ENCODE data around the gene IFNA14.

The IFNA14 gene

DNA sequence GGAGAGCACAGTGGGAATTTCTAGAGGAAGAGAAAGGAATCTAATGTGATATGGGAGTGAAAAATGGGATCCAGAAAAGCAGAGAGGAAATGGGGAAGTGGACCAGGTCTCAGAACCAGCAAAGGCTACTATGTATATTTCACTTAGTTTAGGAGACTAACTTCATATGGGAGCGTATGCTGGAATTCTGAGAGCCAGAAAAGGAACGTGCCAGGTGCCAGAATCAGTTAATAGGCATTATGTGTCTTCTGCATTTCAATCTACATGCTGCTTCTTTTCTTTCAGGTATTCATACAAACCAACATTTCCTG lies 28.5 kb upstream of the IFNA14 start:
- TF ChIP-seq ZNF114 (tag by site-specific recombination; IDR thresholded peaks at IDR 0.05) (no peak), ZNF335 (tag by site-specific recombination; conservative IDR thresholded peaks at IDR 0.05) (no peak), ZNF626 (tag by site-specific recombination; IDR thresholded peaks at IDR 0.05) (no peak), BCL11A (tag by site-specific recombination; IDR thresholded peaks at IDR 0.05; ENCODE audit: low read depth) (no peak), OVOL3 (tag by site-specific recombination; IDR thresholded peaks at IDR 0.05) (no peak), ZNF138 (tag by site-specific recombination; IDR thresholded peaks at IDR 0.05; ENCODE audit: borderline replicate concordance) (no peak), YY1 (tag by site-specific recombination; IDR thresholded peaks at IDR 0.05) (no peak), KLF1 (tag by site-specific recombination; IDR thresholded peaks at IDR 0.05) (no peak), ZNF423 (tag by site-specific recombination; IDR thresholded peaks at IDR 0.05) (no peak), ZFP41 (tag by site-specific recombination; IDR thresholded peaks at IDR 0.05; ENCODE audit: borderline replicate concordance) (no peak), REPIN1 (tag by site-specific recombination; IDR thresholded peaks at IDR 0.05; ENCODE audit: low read depth) (no peak), HOXC10 (CRISPR knock-in tag; IDR thresholded peaks at IDR 0.05) (no peak), ZNF10 (tag by site-specific recombination; IDR thresholded peaks at IDR 0.05) (no peak)
- TF ChIP-seq, protein P1, sequence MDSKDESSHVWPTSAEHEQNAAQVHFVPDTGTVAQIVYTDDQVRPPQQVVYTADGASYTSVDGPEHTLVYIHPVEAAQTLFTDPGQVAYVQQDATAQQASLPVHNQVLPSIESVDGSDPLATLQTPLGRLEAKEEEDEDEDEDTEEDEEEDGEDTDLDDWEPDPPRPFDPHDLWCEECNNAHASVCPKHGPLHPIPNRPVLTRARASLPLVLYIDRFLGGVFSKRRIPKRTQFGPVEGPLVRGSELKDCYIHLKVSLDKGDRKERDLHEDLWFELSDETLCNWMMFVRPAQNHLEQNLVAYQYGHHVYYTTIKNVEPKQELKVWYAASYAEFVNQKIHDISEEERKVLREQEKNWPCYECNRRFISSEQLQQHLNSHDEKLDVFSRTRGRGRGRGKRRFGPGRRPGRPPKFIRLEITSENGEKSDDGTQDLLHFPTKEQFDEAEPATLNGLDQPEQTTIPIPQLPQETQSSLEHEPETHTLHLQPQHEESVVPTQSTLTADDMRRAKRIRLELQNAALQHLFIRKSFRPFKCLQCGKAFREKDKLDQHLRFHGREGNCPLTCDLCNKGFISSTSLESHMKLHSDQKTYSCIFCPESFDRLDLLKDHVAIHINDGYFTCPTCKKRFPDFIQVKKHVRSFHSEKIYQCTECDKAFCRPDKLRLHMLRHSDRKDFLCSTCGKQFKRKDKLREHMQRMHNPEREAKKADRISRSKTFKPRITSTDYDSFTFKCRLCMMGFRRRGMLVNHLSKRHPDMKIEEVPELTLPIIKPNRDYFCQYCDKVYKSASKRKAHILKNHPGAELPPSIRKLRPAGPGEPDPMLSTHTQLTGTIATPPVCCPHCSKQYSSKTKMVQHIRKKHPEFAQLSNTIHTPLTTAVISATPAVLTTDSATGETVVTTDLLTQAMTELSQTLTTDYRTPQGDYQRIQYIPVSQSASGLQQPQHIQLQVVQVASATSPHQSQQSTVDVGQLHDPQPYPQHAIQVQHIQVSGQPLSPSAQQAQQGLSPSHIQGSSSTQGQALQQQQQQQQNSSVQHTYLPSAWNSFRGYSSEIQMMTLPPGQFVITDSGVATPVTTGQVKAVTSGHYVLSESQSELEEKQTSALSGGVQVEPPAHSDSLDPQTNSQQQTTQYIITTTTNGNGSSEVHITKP (tag by site-specific recombination; IDR thresholded peaks at IDR 0.05), result no peak
- TF ChIP-seq, protein P2, sequence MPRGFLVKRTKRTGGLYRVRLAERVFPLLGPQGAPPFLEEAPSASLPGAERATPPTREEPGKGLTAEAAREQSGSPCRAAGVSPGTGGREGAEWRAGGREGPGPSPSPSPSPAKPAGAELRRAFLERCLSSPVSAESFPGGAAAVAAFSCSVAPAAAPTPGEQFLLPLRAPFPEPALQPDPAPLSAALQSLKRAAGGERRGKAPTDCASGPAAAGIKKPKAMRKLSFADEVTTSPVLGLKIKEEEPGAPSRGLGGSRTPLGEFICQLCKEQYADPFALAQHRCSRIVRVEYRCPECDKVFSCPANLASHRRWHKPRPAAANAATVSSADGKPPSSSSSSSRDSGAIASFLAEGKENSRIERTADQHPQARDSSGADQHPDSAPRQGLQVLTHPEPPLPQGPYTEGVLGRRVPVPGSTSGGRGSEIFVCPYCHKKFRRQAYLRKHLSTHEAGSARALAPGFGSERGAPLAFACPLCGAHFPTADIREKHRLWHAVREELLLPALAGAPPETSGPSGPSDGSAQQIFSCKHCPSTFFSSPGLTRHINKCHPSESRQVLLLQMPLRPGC (tag by site-specific recombination; IDR thresholded peaks at IDR 0.05), result no peak
- TF ChIP-seq, protein P3, sequence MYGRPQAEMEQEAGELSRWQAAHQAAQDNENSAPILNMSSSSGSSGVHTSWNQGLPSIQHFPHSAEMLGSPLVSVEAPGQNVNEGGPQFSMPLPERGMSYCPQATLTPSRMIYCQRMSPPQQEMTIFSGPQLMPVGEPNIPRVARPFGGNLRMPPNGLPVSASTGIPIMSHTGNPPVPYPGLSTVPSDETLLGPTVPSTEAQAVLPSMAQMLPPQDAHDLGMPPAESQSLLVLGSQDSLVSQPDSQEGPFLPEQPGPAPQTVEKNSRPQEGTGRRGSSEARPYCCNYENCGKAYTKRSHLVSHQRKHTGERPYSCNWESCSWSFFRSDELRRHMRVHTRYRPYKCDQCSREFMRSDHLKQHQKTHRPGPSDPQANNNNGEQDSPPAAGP (tag by site-specific recombination; IDR thresholded peaks at IDR 0.05), result no peak
- H3K36me3 ChIP-seq (ENCODE audit: control insufficient read depth in 2 of 2, insufficient read depth in 1 of 2, low read length in 2 of 2), result no peaks in the 10 kb centered on the region
- no peaks in the 10 kb centered on the region for H3K9me3 ChIP-seq (ENCODE audit: control insufficient read depth, insufficient read depth, low read depth, low read length)
- ChIA-PET POLR2A (no interaction called here), CTCF (interaction anchor here (0.5 to 1.8 kb wide), 6 partner anchors 15 to 421 kb away, joined by 3 to 7 read pairs (median 5); no protein-coding TSS in a partner anchor)
- no peaks in the 10 kb centered on the region for H3K4me1 ChIP-seq (ENCODE audit: control insufficient read depth, insufficient read depth, low read length)
- no peak overlapping the region for H3K27ac ChIP-seq (ENCODE audit: extremely low read depth, low read depth, low read length)
- H3K4me3 ChIP-seq (ENCODE audit: low read depth, low read length), result no peak overlapping the region

DNA sequence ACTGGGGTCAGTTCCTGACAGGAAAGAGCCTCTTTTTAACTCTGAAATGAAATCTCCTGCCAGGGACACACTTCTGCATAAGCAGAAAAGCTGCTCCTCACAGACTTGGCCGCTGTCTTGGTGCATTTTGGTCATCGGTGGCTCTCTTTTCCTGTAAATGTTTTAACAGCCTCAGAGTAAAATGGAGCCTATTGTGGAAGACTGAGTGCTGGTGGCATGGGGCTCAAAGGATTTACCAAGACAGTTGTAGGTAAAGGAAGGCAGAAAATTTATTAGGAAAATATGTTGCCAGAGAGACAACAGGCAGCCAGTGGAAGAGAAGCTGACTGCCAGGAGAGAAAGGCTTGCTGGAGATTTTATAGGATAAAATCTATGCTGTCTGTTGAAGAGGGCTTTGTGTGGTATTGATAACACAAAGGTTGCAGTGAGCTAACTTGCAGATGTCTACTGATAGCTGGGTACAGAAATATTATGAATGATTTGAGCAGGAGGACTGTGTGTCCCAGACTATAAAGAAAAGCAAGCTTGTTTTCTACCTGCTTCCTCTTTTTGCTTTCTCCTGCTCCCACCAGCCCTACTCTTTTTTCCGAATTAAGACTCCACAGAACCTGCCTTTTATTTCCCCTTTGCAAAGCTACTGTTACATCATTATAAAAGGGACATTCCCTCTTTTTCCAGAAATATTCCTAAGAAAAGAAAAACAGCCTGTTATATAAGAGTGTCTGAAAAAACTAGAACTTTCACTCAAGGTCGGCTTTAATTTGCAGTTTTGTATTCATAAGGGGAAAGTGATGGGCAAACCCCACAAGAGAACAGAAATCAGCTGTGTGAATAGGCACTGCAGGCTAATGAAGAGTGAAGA lies 27.9 kb upstream of the IFNA14 start:
- CTCF ChIA-PET, result interaction anchor here (0.6 to 1.8 kb wide), 5 partner anchors 14 to 421 kb away, joined by 3 to 7 read pairs (median 6); no protein-coding TSS in a partner anchor
- H3K9me3 ChIP-seq (ENCODE audit: control insufficient read depth, insufficient read depth, low read depth, low read length), result no peaks in the 10 kb centered on the region
- H3K4me3 ChIP-seq (ENCODE audit: low read depth, low read length), result no peak overlapping the region
- no peak overlapping the region for H3K27ac ChIP-seq (ENCODE audit: extremely low read depth, low read depth, low read length)
- POLR2A ChIA-PET, result no interaction called here
- no peak for TF ChIP-seq ZNF423 (tag by site-specific recombination; IDR thresholded peaks at IDR 0.05)
- TF ChIP-seq ZNF138 (tag by site-specific recombination; IDR thresholded peaks at IDR 0.05; ENCODE audit: borderline replicate concordance), result no peak
- TF ChIP-seq HOXC10 (CRISPR knock-in tag; IDR thresholded peaks at IDR 0.05), result no peak
- TF ChIP-seq ZBTB17 (tag by site-specific recombination; IDR thresholded peaks at IDR 0.05), result no peak
- TF ChIP-seq HOXD13 (CRISPR knock-in tag; IDR thresholded peaks at IDR 0.05; ENCODE audit: borderline replicate concordance), result no peak
- TF ChIP-seq ZNF623 (tag by site-specific recombination; IDR thresholded peaks at IDR 0.05), result no peak
- TF ChIP-seq ZNF658 (tag by site-specific recombination; IDR thresholded peaks at IDR 0.05), result no peak
- no peak for TF ChIP-seq ZNF341 (tag by site-specific recombination; IDR thresholded peaks at IDR 0.05; ENCODE audit: low read depth)
- H3K36me3 ChIP-seq (ENCODE audit: control insufficient read depth in 2 of 2, insufficient read depth in 1 of 2, low read length in 2 of 2), result no peaks in the 10 kb centered on the region
- no peaks in the 10 kb centered on the region for H3K4me1 ChIP-seq (ENCODE audit: control insufficient read depth, insufficient read depth, low read length)

Data from HEK293 (cell line).